GM19328 (cell line): ENCODE data around the gene PLD4.

Experiments
- ATAC-seq: cut with Tn5 transposase; IDR thresholded peaks from one replicate; pipeline ENCODE4 v1.9.1; 2021; ENCODE audit warnings: mild to moderate bottlenecking, moderate library complexity; ENCODE audit not compliant: unreplicated experiment

PLD4 gene

DNA sequence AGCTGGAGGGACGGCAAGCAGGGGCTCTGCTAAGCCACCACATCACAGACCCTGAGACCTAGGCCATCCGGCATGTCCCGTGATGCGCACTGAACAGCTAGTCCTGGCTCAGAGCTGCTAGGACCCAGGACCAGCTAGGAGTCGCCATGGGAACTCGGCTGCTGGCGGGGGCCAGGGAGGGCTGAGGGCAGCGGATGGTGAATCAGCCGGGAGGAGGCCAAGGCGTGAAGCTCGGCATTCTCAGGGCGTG, 48.4 kb downstream of the PLD4 start:
- ATAC-seq, result no peak

DNA sequence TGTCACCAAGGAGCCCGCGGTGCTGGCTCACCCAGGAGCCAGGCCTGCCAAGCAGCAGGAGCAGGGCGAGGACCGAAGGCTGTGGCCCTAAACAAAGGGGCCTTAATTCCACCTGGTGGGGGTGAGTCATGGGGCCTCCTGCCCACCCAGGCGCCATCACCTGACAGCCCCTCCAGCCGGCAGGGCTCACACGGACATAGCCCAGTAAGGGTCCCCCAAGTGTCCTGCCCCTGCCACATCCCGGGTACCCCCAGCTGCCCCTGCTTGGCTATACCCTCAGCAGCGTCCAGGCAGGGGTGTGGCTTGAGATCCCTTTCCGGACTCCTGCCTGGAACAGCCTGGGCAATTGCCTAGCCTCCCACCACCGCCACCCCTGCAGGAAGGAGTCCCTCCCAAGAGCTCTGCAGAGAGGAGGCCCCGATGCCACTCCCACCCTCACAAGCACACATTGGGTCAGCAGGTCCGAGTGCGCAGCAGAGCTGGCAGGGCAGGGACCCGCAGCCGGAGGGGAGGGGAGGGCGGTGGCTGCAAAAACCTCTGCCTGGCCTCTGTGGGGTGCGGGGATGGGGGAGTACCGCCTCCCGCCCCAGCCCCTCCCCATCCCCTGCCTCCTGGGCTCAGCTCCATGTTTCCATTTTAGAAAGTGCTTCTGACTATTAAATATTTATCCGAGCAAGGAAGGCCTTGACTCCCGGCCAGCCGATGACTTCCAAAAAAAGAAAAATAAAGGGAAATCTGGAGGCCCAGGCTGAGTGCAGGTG, 48.9 kb downstream of the PLD4 start:
- ATAC-seq, result no peak

DNA sequence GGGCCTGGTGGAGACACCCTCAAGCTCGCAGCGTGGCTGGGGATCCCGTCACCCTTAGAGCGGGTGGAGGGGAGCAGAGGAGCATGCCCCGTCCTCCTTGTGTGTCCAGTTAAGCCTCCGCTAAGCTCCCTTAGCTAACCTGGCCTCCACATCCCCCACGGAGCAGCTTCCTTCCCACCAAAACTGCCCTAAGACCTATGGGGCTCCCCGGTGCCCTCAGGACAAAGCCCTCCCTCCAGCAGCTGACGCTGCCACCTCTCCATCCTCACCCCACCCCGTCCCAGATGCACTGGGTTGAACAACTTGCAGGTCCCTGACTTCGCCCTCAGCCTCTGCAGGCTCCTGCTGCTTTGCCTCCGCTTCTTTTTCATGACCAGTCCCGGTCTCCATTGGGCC, 49.5 kb downstream of the PLD4 start:
- no peak for ATAC-seq

DNA sequence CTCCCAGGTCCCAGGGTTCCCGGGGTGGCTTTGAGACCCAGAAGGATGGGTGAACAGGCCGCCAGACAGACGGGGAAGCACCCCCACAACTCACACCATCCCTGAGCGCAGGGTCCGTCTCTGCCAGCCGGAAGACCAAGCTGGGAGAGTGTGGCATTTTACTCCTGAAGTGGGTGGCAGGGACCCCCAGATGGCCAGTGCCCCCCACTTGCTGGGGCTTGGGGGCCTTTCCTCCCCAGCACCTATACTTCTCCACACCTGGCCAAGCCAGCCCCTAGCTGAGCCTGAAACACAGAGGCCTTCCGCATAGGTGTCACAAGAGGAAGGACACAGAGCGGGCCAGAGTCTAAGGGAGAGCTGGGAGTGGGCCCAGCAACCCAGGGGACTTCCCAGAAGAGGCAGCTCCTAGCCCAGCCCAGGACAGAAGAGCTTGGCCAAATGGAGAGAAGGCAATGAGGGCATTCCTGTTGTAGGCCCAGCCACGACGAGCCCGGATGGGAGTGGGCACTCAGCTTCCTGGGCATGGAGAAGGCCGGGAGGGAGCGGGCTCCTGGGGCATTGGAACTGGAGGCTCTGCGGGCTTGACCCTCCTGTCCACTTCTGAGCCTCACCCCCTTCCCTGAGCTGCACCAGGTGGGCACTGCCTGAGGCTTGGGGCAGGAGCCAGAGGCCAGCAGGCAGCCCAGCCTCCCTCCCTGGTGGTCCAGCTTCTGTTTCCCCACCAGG, 50.1 kb downstream of the PLD4 start:
- ATAC-seq, result no peak

DNA sequence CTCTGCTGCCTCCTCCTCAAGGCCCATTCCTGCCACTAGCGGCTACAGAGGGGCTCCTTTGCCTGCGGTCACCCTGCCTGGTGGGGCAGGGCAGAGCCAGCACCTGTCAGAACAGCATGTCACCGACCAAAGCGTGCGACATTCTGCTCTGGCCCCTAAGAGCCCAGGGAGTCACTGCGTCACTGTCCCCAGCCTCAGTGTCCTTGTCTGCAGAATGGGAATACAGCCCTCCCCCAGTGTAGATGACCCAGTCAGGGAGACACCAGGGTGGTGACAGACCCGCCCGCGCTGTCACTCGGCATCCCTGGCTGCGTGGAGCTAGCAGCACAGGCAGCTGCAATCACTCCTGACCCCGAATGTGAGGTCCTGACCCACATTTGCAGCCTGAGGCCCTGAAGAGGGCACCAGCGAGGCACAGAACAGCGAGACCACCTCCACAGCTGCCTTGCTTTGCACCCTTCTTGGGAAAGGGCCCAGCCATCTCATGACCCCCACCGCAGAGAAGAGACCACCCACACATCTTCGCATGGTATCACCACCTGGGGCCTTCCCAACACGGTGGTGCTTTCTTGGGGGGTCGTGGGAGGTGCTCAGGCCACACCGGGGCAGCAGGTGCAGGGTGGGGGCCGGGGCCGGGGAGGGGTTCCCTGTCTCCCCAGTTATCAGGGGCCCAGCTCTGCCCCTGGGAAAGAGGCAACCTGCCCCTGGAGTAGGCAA, 51.0 kb downstream of the PLD4 start:
- no peak for ATAC-seq

DNA sequence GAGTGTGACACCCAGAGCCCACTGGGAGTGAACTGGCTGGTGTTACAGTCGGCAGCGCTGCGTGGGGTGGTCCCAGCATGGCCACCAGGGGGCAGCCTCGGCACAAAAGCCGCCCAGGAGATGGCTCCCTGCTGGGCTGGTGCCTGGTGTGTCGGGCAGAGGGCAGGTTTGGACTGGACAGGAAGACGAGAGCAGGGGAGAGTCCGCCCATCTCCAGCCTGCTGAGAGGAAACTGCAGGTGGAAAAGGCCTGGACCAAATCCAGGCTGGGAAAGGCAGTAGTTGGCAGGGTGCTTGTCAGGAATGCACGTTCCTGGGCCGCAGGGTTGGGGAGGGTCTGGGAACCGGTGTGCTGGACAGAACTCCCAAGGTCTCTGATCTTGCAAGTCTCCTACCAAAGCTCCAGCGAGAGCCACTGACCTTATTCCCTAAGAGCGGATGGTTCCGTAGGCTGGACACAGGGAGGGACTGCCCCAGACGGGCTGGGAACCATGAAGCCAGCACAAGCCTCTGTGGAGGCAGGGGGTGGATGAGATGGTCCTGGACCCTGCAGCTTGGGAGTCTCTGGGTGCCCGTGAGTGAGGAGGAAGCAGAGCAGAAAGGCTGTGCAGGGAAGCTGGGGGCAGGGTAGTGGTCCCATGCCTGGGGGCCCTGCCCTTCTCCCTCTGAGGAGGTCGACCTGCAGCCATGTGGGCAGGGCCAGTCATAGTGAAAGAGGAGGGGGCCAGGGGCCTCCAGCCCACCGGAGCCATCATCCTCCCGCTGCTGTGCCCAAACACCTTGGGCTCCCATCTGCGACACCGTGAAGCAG, 51.7 kb downstream of the PLD4 start:
- no peak for ATAC-seq

DNA sequence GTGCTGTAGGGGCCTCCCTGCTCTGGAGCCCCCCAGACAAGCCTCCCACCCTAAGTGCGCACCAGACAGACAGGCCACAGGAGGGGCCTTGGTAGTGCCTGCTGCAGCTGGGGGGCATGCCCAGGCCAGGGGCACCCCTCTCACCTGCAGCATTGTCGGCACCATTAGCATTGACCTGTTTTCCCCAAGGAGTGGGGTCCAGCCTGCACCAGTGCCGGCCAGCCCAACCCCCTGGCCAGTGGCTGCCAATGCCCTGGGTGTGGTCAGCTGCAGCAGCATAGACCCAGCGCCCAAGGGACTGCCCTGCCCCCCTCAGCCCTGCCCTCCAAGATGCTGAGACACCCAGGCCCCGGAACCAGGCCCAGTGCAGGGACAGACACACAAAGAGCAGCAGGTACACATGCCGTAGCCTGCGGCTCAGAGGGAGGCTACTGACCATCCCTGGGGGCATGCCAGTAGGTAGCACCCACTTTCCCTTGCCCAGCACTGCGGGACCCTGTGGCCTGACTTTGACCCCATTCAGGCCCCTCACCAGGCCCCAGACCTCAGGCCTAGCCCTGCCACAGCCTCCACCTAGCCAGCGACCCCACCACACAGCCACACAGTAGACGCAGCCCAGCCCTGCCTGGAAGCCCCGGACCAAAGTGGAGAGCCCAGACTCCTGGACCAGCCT, 52.5 kb downstream of the PLD4 start:
- ATAC-seq, result no peak

DNA sequence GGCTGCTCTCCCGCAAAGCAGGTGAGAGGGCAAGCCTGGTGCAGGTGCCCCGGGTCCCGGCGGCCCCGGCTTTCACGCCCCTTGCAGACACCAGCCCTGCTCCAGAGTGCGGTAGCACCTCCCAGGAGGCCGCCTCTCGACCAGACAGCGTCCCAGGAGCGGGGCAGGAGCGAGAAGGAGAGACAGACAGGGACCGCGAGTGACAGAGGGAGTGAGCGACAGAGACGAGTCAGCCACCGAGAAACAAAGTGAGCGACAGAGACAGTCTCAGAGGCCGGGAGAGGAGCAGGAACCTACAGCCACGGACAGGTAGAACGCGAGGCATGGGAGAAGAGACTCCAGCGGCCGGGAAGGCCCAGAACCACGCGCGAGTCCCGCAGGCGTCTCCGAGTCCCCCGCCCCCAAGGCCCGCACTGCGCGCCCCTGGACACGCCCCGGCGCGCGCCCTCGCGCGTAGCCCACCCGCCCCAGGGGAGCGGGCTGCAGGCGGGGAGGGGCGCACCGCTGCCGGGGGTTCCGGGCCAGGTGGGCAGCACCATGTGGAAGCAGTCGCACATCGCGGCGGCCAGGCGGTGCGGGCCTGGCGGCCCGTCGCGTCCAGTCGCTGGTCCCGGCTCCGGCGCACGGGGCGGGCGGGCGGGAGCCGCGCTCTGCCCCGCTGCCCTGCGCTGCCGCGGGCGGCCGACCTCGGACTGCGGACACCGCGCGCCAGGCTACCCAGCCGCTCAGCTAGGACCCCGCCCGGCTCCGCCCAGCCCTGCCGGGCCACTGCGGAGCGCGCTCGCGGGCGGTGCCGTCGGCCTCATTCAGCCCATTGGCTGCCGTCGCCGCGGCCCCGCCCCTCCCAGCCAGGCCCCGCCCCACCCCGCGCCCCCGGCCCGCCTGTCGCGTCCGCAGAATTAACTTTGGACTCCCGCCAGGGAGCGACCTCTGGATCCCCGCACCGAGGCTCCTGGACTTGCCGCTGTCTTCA, 53.3 kb downstream of the PLD4 start, which contains the start of gene AHNAK2:
Gene AHNAK2 (minus strand): TSS at position 694 of the 973 bp plus-strand sequence. CDS start 137 bp downstream, at position 557.
- ATAC-seq, result no peak

DNA sequence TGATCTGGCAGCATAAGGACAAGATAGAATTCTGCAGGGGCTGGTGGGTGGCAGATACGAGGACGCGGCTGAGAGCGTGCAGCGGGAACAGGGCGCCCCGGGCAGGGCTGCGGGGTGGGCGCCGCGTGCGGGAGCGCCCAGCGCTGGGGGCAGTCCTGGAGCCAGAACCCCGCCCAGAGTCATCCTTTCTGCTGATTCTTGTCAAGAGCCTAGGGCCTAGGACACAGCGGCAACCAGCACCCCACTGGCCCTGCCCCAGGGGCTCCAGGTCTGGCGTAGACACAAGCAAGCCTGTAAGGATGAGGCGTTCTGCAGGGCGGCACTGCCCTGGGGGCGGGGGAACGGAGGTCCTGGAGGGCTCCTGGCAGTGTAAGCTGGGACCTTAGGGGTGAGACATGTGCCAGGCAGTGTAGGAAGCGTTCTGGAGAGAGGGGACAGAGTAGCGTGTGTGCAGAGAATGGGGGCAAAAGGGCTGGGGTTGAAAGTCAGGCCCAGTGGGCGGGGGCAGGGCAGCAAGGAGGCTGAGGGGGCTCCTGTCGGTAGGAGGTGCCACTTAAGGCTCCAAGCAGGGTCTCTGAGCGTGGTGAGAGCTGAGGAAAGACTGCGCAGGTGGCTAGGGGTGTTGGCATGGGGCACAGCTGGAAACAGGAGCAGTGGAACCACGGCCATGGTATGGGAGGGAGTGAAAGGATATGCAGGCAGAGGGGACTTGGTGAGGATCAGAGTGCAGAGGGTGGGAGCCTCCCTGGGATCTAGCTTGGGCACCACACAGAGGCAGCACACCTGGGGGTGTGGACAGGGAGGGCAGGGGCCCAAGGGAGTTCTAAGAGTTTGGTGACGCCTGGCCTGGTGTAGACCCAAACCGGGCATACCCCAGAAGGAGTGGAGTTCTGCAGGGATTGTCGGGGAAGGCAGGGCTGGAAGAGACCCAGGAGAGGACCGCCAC, 54.3 kb downstream of the PLD4 start:
- ATAC-seq, result no peak

DNA sequence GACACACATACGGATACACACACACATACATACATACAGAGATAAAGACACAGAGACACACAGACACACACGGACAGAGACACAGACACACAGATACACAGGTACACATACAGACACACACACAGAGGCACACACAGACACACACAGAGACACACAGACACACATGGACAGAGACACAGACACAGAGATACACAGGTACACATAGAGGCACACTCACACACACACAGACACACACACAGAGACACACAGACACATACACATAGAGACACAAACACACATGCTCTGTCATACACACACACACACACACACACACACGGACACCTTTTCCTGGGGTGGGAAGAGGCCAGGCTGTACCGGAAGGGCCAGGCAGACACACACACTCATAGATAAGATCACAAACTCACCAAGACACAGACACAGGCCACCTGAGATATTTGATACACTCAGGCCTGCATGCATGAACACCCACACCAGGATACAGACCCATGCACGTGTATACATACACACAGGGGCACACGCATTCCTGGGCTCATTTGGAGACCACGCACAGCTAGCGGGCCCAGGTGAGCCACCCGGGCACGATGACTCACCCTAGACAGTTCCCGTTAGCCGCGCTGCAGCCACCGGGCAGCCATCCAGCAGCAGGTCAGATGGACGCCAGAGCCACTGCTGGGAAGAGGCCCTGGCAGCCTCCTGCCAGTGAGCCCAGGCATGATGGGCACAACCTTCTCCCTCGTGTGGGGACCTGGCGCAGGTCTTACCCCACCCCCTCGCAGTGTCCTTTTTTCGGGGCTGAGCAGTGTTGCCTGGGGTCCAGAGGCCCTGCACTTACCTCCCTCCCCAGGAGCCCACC, 55.3 kb downstream of the PLD4 start:
- ATAC-seq, result no peak

DNA sequence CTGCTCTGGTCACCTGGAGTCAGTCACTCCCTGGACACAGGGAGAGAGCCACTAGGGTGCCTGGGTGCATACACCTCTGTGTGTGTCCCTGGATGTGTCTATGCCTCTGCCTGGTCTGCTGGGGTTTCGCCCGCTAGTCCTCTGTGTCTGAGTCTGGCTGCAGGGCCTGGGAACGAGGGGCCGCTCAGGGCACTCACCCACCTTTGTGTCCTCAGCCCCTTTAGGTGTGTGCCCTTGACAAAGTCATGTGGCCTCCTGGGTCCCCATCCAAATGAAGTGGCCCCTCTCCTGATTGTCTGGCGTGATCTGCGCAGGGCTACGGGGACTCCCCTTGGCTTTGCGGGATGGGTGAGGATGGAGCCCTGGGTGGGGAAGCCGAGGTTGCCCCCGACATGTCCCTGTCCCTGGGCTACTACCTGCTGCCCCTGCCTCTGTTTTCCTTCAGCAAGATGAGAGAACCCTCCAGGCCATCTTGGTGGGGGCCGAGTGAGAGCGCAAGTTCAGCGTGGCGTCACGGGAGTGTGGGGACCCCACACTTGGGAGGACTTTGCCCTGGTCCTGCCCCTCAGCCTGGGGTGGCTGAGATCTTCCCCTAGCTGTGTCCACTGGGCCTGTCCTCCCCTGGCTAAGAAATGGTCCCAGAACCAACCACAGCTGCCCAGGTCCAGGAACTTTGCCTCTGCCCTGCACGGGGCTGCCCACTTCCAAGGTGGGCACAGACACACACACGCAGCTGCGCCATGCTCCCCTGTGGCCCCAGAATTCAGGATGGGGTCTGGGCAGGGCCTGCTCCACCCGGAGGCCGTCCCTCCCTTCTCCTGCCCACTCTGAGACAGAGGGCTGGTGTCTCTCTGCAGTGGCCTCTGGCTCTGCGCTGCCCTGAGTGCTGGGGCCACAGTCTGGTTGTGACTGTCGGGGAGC, 56.2 kb downstream of the PLD4 start:
- no peak for ATAC-seq

DNA sequence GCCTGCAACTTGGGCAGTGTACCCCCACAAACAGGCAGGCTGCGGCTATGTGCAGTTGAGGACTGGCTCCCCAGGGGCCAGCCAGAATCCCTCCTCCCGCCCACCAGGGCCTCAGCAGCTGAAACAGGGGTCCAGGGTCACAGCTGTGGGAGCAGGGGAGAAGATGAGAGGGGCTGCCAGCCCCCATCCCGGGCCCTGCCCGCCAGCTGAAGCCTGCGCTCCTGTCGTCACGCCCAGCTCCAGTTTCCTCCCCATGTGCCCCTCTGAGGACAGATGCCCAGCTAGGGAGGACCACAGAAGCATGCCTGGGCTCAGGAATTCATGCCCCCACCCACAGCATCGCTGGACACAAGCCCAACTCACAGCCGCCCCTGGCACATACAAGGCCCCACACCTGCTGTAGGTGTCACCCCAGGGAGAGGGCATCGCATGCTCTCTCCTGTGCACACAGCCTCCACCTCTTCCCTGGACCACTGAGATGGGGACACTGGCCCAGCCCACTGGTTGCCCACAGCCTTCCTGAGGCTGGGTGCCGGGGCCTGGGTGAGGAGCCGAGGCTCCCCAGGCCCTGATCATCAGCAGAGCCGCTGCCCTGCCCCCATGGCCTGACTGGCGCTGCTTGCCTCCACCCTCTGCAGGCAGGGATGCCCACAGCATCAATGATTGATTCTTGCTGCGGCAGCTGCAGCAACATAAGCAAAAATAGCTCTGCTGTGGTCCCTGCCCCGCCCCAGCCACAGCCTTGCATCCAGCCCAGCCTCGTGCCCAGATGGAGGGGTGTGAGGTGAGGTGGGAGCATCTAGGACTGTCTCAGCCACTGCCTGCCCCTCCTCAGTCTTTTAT, 57.2 kb downstream of the PLD4 start:
- no peak for ATAC-seq

DNA sequence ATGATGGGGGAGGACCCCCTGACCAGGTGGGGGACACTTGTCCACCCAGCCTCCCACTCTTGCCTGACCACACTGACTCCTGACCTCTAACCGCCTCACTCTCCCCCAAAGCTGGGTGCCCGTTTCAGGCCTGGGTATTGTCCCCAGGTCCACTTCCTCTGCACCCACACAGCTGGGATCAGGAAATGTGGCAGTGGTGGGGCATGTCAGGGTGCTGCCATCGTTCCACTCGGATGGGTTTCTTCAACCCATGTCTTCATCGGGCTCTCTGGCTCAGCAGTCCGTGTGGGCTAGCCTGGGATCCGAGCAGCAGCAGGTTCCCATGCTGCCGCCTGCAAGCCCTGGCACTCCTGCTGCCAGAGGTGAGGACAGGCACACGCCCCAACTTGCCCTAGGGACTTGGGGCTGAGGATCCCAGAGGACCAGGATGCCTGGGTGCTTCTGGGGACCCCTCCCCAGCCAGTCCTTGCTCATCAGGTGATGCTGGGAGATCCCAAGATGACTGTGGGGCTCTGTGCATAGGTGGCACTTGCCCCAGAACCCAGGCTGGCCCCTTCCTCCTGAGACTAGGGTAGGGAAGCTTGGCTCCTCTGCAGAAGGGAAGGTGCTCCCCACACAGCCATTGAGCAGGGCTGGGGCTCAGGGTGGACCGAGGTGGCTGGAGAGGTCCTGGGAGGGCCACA, 58.0 kb downstream of the PLD4 start:
- no peak for ATAC-seq
